Activated CD8-positive, alpha-beta memory T cell treated with anti-CD3 and anti-CD28 coated beads, Interleukin-2, amount 50 U/mL, for 4 hours (primary cell): ENCODE data around the gene MYT1.
"Not testable (repeated sequence)": the region's sequence is repeated elsewhere in the genome, so short reads cannot be mapped to it uniquely, and the experiment has no call there.

Experiments used
- DNase-seq: peaks from one replicate; pipeline ENCODE4 v3.0.0-alpha.2; 2020

The MYT1 gene

DNA sequence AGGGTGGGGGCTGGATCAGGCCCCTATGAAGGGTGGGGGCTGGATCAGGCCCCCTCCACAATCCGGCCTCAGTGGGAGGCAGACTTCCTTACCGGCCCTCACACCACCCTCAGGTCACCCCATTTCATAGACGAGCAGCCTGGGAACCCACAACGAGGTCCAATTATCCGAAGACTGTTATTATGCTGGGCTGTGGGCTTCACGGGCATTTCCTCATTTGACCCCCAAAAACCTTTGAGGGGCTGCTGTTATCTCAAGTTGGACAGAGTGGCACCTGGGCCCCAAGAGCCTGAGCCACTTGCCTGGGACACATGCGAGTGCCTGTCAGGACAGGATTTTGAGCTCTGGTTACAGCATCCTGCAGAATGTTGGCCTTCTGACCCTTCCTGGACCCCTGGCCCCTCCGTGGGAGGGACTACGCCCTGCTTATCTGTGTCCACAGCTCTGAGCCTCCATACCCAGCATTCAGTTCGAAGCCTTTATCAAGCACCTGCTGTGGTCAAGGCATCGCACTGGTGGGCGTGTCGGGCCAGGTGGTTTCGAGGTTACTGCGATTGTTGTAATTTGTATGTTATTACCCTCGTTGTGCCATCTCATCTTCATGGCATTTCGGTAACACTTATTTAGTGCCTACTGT is 56.8 kb downstream of the MYT1 start:
- no peak for DNase-seq

DNA sequence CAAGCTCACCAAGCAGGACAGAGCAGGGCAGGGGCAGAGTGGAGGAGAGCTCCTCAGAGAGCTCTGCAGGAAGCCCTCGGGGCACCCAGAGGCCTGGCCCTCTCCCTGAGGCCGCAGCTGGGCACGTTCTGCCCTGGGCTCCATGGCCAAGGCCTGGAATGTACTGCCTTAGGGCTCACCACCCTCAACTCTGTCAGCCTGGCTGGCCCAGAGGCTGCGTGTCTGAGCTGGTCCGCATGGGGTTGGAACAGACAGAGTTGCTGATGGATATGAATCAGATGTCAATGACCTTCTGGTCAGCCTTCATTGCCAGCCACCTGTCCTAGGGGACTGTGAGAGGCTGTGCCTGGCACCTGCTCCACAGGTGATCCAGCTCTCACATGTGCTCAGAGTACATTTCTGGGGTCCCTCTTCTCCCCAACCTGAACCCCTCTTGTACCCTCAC is 58.1 kb downstream of the MYT1 start:
- no peak for DNase-seq

DNA sequence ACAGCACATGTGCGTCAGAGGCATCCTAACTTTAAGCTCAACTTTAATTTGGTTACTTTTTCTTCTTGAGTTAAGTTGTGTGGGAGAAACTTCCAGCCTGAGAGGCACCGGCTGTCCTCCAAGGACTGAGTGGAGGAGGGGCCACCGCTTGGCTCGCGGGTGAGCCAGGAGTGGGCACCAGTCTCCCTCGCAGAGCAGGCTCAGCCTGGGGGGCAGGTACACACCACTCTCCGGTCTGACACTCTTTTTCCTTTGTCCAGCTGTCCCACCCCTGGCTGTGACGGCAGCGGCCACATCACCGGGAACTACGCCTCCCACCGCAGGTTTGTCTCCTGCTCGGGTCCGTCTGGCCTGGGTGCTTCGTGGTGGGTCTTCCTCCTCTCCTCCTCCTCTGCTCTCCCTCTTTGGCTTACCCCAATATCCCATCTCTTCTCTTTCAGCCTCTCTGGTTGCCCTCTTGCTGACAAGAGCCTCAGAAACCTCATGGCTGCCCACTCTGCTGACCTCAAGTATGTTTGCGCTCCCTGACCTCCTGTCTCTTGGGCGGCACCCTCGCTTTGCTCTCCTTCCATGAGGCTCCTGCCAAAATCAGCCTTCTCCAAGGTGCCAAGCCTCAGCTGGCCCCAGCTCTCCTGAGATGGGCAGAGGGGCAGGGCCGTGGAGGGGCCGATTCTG is 58.7 kb downstream of the MYT1 start:
- no peak for DNase-seq

DNA sequence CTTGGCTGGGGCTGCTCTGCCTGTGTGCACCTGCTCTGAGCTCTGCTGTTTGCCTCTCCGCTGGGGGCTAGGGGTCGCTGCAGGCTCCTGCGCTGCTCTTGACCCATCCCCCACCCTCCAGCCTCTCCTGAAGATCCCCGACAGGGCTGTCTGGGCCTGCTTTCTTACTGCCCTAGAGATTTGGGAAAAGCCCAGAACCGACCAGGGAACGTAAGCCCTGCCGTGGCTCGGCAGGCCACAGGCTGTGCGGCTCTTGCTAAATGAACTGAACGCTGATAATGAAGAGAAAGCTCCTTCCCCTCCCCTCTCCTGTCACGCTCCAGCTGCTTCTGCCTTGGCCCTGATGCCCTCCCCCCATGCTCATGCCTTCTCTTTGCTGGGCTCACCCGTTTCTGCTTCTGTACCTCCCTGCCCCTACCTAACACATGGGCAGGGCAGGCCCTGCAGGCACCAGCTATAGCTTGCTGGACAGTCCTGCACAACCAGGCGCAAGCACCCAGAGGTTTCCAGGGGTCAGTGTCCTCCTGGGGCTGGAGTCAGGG is 59.3 kb downstream of the MYT1 start:
- no peak for DNase-seq

DNA sequence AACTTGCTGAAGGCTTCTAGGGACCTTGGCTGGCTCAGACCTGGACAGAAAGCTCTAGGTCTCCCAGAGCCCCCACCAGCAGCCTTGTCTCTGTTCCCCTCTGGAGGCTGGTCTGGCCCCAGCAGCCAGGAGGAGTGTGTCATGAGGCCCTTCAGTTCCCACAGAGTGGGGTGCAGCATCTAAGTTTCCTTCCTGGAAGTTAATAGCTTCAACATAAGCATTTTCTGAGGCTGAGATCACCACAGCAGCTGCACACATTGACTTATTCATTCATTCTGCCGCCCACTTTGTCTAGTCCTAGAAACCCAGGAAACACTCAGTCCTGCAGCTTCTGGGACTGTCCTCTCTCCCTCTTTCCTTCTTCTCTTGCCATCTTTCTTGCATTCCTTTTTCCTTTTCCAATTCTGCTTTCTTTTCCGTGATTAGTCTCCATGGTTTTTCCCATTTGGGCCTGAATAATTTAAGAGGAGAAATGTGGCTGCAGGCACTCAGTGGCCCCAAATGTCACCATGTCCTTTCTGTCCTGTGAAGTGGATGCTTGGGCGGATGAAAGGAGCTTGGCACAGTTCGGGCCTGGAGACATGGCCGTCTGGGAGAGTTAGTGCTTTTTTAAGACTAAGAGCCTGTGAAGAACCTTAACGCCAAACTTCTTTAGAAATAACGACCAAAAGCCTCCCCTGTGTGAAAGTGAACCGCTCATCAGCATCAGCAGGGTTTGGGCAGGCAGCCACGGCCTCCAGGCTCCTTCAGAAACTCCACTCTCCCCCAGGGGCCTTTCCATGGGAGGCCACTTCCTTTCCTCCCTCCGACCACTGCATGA is 60.3 kb downstream of the MYT1 start:
- no peak for DNase-seq

DNA sequence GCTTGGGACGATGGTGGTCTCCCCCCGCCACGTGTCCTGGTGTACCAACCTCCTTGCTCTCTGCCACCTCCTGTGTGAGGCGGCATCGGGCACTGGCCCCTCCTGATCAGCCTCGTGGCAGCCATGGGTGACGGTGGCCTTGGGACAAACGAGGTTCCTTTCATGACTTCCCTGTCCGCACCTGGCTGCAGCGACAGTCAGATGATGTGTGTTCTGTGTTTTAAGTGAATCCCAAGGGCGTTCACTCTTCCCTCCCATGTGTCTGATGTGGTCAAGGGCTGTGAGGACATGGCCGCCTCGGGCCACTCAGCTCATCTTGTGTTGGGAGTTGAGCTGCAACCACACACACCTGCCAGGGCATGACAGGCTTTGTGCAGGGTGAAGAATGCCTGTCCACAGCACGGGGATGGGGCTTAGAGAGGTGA is 60.9 kb downstream of the MYT1 start:
- no peak for DNase-seq

DNA sequence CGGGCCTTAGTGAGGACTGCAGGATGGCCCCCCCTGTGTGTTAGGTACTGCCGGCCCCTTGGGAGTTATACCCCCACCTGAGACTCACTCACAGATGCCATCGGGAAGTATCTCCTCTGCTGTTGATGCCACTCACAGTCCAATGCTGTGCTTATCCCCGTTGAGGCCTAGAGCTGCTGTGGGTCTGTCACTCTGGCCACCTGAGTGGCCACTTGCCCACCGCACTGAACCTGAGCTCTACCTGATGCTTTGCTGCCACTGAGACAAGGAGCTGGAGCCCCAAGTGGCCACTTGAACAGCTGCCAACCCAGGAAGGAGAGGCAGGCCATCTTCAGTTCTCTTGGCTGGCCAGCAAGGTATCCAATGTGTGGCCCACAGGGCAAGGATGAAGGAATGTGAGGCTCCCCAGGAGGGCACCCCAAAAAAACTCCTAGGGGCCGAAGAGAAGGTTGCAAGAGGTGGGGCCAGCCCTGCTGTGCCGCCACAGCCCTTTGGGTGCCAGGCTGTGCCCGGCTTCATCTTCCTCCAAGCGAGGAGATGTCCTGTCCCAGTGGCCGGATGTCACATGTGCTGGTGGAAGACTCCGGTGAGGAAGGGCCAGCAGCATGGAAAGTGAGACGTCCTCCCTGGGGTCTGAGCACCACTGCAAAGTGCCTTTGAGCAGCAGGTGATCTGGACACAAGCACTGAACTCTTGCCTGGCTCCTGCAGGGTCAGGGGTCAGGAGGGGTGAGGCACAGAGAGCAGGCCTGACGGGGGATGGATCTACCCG is 61.8 kb downstream of the MYT1 start:
- DNase-seq, result no peak

DNA sequence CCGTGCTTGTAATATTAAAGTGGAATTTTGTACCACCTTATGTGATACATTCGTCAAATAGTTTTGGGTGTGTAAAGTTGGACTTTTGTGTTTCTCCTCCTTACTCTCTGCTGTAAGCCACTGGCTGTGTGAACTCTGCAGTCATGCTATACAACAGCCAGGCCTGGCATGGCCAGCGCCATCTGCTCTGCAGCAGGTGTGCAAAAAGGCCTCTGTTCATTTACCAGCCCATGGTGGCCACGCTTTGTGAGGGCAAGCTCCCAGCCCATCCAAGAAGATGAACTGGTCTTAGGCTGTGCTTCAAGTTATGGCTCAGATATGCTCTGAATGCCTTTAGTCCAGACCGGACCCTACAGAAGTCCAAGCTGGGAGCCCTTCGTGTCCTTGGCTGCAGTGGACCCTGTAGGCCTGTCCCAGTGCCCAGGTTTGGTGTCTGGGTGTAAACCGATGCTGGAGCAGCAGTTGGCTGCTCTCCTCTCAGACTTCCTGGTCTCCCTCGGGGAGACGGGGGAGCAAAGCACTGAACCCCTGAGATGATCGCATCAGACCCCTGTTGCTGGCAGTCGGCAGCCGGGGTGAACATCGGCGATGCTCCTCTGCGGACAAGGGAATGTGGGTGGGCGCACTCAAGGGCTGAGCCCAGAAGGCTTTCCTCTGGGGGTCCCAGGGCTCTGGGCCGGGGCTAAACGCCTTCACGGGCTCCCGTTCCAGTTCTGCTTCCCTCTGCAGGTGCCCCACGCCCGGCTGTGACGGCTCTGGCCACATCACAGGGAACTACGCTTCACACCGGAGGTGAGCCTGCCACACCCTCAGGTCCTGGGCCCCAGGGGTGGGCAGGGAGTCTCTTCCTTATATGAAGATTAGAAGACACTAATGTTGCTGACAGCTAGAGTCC is 62.7 kb downstream of the MYT1 start:
- DNase-seq, result no peak

DNA sequence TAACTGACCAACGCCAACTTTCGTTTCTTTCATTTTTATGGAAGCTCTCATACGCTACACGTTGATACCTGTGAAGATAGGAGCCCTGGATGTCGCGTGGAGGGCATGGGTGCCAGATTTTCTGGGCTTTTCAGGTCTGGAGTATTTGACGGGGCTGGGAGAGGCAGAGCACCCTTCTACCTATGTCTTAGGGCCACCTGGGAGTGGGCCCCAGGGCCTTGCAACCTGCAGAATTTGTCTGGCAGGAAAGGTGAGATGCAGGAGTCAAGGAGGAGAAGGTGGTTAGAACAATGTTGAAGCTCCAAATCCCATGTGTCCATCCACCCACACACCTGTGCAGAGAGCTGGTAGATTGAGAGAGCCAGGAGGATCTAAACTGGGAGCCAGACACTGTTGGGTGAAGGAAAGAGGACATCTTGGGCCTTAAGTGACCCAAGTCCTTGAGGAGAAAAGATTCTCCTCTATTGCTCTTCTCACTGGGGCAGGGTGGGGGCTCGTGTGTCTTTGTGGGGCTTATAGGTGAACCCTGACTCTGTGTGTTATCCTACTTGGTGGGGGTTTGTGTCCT is 63.9 kb downstream of the MYT1 start:
- DNase-seq, result no peak

DNA sequence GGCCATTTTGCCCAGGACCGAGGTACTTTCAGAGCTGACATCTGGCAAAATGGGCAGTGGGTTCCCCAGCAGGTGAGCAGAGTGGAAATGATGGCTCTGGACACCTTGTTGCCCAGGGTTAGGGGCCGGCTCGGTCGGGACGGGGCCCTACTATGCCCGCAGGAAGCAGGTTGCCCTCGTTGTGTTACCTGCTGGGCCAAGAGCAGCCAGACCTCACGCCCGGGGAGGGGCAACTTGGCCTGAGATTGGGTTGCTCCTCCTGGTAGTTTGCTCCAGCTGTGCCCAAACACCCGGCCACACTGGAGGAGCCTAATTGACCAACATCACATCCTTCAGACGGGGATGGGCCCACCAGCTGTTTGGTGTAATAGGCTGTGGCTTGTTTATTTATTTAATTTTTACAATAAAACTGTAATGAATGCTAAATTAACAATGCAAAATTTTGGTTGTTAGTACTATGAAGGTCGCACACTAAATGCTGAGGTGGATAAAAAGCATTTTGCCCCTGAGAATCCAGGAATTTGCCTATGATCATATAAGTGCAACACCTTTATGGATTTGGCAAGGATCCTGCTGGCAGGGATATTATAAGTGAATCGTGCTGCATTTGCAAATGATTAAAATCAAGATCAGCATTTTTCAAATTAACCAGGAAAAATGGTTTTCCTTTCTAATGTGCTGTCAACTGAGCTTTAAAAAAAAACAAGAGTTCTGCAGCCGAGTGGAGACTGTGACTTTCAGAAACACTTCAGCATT is 64.7 kb downstream of the MYT1 start:
- DNase-seq, result no peak

DNA sequence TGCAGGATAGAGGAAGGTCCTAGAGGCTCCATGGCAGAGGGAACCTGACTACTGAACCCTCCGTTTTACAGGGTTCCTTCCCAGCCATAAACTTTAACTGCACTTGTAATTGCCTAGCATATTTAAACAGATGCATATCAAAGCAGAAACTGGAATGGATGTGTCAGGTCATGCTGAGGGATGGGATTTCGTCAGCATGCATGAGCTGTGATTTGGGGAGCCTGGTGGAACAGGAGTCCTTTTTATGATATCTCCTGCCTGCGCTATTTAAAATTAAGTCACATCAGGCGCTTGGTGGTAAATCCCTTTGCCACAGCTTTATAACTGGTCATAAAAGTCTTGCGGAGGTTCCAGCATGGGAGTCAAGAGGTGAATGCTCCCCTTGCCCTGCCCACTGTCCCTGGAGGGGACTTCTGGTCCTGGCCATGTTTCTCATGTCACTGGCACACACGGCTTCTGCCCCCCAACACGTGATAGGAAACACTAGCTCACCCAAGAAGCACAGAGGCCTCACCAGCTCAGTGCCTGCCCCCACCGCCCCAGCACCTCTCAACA is 65.3 kb downstream of the MYT1 start:
- no peak for DNase-seq

DNA sequence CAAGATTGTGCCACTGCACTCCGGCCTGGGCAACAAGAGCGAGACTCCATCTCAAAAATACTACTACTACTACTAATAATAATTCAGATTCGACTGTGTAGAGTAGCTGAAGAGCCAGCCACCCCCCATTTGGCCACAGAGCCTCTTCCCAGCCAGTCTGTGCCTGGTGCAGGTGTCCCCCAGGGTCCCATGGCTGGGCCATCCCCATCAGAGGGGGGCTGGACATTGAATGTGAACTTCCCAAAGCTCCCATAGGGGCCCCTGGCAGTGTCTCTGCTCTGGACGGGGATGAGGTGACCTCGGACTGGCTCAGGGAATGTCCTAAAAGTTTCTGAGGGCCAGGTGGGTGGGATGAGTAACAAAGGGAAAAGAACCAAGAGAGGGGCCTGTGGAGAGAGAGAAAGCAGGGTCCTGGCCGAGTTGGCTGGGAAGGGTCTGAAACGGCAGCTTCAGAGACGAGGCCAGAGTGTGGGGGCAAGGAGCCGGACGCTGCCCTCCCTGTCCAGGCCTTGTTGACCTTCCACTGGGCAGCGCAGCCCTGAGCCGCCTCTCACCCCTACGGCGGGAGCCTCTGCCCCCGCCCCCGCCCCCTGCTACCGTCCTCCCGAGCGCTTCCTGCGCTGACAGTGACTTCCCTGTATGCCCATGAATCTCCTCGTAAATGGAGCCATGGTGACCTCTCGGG is 66.4 kb downstream of the MYT1 start:
- DNase-seq, result no peak

DNA sequence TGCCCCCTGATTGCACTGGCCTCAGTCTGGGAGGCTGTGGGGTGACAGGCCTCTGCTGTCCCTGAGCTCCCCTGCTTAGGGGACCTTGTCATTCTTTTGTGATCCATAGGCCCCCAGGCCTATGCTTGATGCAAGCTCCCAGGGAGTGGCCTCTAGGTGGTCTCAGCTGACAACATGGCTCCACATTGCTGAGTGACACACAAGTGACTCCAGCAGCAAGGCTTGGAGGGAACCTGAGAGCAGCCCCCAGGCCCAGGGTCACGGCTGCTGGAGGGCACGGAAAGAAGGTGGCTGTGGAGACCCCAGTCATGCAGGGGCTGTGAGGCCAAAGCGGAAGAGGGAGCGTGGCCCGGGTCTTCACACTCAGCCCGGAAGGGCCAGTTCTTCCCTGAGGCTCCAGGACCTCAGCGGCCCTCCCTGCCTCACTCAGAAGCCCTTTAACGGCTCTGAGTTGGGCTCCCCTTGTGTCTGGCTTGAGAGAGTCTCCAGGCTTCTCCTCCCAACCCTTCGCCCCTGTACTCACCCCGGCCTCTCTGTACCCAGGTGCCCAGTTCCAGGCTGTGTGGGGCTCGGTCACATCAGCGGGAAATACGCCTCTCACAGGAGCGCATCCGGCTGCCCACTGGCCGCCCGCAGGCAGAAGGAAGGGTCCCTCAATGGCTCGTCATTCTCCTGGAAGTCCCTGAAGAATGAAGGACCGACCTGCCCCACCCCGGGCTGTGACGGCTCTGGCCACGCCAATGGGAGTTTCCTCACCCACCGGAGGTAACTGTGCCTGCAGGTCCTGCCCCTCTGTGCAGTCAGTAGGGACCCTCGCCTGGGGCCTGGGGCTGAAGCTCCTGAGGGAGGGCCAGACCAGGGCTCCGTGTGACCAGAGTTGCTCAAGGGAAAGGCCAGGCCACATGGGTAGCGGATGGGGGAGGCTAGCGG is 67.6 kb downstream of the MYT1 start:
- DNase-seq, result no peak

DNA sequence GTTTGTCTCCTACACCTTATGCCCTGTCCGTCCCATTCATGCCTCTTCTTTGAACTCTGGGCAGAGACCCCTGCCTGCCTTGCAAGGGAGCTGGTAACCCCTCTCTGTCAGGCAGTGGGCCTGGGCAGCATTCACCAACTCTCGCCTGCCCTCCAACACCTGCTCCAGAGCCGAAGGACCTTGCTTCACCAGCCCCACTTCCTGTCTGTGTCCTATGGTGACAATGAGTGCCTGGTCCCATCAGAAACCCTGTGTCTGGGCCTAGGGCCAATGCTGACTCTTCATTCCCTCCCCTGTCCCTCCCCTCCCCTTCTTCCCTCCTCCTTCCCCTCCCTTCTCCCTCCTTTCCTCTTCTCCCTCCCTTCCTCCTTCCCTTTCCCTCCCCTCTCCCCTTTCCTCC is 68.5 kb downstream of the MYT1 start:
- no peak for DNase-seq

DNA sequence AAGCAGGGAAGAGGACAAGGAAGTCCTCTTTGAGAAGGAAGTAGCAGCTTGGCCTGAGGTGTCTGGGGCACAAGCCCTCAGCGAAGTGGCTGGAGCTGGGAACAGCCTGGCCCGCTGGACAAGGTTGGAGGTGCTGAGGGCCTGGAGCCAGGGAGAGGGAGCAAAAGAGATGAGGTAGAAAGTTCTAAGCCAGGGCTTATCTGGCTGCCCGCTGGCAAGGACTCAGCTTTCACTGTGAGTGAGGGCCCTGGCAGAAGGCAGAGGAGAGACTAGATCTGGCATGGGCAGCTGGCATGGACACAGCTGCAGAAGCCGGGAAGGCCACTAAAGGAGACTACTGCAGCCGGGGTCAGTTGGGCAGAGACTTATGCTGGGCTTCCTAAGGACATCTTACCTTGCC is 69.5 kb downstream of the MYT1 start:
- no peak for DNase-seq

DNA sequence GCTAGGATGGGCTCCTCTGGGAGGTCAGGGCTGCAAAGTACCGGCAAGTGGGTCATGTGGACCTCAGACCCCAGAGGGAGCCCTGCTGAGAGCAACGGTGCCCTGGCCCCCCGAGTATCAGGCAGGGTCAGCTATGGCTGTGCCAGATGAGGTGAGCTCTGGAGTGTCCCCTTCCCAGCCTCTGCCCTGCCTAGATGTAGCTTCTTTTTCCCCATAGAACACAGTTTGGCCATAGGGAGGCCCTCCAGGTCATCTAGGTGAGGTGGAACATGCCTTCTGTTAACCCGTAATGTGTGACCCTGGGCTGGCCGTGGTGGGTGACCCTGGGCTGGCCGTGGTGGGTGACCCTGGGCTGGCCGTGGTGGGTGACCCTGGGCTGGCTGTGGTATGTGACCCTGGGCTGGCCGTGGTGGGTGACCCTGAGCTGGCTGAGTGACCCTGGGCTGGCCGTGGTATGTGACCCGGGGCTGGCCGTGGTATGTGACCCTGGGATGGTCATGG is 70.1 kb downstream of the MYT1 start:
- no peak for DNase-seq

DNA sequence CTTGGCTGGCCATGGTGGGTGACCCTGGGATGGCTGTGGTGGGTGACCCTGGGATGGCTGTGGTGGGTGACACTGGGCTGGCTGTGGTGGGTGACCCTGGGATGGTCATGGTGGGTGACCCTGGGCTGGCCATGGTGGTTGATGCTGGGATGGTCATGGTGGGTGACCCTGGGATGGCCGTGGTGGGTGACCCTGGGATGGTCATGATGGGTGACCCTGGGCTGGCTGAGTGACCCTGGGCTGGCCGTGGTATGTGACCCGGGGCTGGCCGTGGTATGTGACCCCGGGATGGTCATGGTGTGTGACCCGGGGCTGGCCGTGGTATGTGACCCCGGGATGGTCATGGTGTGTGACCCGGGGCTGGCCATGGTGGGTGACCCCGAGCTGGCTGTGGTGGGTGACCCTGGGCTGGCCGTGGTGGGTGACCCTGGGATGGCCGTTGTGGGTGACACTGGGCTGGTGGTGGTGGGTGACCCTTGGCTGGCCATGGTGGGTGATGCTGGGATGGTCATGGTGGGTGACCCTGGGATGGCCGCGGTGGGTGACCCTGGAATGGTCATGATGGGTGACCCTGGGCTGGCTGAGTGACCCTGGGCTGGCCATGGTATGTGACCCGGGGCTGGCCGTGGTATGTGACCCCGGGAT is 70.8 kb downstream of the MYT1 start:
- not testable (repeated sequence) for DNase-seq
